Measurements from ENCODE around the gene ARCN1. TPM values are rescaled to one million over a fixed set of nuclear protein-coding genes. Genes with fewer than 3 reads are reported as not detected.
"Not testable (repeated sequence)": the region's sequence is repeated elsewhere in the genome, so short reads cannot be mapped to it uniquely, and the experiment has no call there.

The ARCN1 gene
- polyA plus RNA-seq, 3 donors = 152 to 180 (median 176) TPM

DNA sequence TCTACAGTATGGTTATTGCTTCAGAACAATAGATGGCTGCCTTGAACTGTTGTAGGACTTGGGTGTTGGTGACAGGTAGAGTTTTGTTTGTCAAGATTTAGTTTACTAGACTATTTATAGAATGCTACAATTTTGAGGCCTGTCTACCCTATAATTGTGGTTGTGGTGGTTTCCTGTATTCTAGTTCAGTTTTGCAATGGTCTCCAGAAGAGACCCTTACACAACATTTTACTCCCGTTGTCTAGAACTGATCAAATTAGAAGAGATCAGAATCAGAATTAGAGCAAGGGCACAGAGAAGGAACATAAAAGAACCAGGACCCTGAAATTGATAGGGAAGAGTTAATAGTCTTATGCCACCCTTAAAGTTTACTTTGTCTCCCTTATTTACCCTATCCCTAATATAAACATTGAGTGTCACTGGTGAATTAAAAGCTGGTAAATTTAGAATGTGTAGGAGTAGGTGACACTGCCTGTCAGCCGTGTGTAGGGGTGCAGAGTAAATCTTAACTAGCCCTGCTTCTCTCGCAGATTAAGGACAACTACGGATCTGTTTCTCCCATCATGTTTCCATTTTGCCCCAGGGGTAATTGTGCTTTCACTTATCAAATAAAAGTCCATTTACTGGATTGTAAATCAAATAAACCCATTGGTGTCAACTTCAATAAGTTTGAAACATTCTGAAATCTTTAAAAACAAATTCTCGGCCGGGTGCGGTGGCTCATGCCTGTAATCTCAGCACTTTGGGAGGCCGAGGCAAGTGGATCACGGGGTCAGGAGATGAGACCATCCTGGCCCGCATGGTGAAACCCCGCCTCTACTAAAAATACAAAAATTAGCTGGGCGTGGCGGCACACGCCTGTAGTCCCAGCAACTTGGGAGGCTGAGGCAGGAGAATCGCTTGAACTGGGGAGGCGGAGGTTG is 24.3 kb downstream of the ARCN1 start:
- no peak for DNase-seq

- no peak for DNase-seq
Observed at GRCh38 chr11:118597556-118597955, 25.3 kb downstream of the ARCN1 start.

DNA sequence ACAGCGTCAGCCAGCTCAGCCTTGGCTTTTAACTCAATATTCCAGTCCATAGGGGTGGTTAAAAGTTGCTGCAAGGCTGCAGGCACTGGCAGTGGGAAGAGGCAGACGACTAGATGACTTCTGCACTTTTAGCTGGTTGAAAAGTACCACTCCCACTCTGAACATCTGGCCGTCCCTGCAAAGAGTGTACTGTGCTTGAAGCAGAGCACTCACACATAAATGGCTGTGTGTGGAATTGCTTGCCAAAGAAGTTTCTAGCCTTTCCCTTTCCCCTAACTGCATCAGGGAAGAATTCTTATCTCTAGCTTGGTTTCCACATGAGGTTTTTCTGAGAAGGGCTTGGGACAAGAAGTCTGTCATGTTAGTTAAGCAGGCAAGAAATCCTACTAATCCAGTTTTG is 30.1 kb downstream of the ARCN1 start:
- no peak for DNase-seq

GRCh38 chr11:118603709-118604108 is 31.5 kb downstream of the ARCN1 start:
- DNase-seq = not testable (repeated sequence)

DNA sequence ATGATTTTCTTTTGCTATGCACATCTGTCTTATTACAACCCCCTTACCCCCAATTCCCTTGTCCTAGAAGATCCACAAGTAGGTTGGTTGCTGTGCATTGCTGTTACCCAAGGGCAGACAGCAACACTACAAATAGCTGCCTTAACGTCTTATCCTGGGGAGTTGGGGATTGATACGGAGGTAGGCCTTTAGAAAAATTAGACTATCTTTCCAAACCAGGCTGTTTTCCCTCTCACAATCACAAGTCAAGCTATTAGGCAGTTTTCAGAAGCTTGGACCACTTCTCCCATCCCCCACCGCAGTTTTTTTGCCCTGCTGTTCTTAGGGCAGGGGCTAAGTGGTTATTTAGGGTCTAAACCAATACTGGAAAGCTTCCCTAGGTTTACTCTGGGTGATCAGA is 32.4 kb downstream of the ARCN1 start:
- no peak for DNase-seq

GRCh38 chr11:118605116-118605867 is 33.1 kb downstream of the ARCN1 start:
- peak; percentile 91 for DNase-seq

GRCh38 chr11:118606157-118606843 is 34.1 kb downstream of the ARCN1 start:
- no peak for DNase-seq

GRCh38 chr11:118606844-118607228 is 34.6 kb downstream of the ARCN1 start:
- DNase-seq = no peak

DNA sequence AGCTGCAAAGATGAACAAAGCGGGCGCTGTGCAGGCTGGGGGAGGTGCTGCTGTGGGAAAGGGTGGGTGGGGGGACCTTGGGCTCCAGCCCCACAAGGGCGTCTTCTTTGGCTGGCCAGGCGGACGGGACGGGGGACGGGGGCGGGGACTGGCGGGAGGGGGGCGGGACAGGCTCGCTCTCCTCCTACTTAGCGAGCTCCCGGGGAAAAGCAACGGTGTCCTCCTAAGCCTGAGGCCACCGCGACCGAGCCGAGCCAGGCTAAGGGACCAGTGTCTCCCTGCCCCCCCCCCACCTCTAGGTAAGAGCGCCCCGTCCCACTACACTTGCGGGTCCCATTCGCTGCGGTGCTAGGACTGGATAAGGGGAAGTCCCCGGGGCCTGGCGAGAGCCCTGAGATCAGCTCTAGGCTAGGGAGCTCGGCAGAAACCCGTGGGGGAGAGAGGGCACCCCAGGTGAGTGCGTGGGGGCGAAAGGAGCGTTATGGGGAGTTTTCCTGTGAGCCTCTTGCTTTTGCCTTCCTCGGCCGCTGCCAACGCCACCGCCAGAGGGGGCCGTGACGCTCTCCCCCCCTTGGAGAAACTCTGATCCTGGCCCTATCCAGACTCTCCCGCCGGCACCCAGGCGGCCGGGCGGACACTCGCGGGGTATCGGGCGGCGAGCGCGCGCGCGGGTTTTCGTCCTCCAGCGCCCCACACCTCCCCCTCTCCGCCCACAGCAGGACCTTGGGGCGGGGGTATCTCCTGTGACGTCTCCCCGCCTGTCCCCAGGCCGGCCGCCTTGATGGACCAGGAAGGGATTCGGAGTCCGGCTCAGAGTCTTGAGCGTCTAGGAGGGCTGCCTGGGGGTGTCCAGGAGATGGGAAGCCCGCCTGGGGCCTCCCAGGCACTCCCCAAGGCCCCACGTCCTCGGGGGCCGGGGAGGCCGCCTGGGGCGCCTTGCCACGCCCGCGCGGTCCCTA is 35.5 kb downstream of the ARCN1 start, which contains the start of gene PHLDB1:
PHLDB1 (plus strand) TSS at position 215 of the 959 bp plus-strand sequence. CDS start 6,222 bp downstream, outside the sequence.
- no peak for DNase-seq

DNA sequence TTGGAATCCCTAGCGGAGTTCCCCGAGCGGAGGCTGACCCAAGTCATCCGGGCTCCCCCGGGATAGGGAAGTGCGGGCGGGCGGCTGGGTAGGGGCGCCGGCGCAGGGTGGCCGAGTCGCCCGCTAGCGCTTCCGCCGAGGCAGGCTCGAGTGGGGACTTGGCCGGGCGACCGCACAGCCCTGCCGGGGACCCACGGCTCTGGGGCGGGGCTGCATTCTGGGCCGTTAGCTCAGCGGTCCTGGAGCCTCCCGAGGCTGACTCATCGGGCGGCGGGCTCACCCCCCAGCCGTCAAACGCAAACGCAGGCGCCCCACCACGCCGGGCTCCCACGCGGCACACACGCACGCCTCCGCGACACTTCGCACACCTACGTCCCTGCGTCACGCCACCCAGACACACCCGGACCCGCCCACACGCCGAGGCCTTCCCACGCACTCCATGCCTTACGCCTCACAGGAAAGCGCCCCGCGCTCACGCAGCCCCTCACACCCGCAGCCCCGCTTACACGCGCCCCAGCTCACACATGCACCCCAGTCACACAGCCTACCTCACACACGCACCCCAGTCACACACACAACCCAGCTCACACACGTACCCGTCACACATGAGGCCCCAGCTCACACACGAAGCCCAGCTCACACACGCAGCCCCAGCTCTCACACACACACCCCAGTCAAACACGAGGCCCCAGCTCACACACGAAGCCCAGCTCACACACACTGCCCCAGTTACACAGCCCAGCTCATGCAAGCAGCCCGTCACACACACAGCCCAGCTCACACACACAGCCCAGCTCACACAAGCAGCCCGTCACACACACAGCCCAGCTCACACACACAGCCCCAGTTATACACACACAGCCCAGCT is 36.4 kb downstream of the ARCN1 start:
- DNase-seq = no peak

DNA sequence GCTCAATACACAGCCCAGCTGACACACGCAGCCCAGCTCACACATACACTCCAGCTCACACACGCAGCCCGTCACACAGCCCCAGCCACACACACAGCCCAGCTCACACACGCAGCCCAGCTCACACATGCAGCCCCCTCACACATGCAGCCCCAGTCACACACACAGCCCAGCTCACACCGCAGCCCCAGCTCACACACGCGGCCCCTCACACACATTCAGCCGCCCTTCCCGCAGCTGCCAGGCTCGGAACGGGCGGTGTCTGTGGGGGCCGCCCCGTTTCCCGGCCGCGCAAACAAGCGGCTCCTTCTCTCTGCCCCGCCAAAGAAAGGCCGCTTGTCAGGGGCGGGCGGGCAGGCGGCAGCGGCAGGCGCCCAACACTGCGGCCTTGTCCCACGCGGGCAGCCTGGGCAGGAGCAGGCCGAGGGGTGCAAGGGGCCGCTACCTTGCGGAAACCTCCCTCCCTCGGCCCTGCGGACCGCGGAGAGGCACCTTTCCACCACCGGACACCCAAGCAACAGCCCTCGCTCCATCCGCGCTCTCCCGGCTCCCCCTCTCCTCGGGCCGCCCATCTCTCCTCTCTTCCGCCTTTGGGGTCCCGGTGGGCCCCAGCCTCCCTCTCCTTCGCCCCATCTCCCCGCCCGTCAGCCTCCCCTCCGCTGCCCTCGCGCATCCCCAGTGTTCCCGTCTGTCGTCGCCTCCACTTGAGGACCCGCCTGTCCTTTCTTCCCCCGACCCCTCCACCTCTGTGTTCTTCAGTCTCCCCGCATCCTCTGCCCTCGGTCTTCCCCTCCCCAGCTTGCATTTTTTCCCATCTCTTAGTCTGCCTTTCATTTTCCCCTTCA is 37.4 kb downstream of the ARCN1 start:
- no peak for DNase-seq

DNA sequence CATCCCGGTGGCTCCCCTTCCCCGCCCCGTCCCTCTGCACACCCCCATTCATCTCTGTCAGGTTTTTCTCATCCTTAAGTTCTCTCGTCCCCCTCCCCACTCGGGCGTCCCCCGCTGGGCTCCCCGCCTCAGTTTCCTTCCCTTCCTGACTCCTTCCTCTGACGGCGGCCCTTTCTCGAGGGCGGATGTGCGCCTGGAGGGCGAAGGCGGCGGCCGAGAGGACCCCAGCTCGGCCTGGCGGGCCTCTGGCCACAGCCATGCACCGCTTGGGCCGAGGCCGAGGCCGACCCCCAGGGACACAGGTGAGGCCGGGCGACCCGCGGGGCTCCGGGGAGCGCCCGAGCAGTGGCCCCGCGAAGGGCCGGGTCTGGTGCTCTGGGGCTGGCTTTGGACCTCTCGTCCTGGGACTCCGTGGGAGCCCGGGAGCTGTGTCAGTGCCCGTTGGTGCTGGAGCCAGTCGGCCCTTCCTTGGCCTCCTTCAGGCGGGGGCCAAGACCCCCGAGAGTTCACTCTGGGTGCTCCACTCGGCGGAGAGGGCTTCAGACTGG is 38.1 kb downstream of the ARCN1 start:
- no peak for DNase-seq

- peak; percentile 76 for DNase-seq
Observed at GRCh38 chr11:118610773-118611432, 38.7 kb downstream of the ARCN1 start.

DNA sequence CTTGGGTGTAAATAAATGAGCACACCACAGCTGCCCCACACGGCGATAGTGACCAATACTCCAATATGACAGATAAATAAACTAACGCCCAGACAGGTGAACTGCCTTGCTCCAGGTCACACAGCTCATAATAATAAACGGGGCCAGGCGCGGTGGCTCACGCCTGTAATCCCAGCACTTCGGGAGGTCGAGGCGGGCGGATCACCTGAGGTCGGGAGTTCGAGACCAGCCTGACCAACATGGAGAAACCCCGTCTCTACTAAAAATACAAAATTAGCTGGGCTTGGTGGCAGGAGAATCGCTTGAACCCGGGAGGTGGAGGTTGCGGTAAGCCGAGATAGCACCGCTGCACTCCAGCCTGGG is 39.2 kb downstream of the ARCN1 start:
- not testable (repeated sequence) for DNase-seq

DNA sequence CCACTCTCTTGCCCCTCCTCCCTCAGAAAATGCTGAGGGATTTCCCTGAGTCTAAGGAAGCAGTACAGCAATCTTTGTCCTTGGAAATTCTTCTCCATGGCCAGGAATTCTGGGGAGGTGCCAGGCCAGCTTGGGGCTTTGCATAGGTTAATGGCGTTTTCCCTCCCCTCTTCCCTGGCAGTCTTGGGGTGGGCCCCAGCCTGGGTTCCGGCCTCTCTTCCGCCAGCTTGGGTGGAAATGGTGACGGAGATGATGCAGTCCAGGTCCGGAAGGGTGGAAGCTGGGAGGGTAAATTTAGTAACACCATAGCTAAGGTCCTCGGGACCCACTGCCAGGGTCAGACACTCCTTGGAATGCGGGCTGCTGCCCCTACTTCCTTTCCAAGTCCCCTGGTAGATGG is 40.2 kb downstream of the ARCN1 start:
- no peak for DNase-seq

GRCh38 chr11:118614511-118614910 is 42.3 kb downstream of the ARCN1 start:
- DNase-seq = no peak

GRCh38 chr11:118615282-118615975 is 43.2 kb downstream of the ARCN1 start:
- DNase-seq = peak; percentile 86

DNA sequence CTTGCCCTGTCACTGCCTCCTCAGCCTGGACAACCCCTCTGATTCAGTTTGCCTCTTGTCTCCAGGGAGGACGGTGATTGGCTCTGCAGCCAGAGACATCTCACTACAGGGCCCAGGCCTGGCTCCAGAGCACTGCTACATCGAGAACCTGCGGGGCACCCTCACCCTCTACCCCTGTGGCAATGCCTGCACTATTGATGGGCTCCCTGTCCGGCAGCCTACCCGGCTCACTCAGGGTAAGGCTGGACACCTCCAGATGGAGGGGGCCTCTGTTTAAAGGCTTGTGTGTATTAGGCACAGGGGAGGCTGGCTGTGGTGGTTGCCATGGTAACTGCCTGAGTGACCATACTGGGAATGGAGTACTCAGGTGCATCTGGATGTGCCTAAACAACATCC is 43.8 kb downstream of the ARCN1 start:
- no peak for DNase-seq
